ELR (cell line): ENCODE data around the gene PTH1R.

Experiments used
- DNase-seq: peaks from one replicate; pipeline ENCODE4 v3.0.0-alpha.2; 2015; ENCODE audit warnings: low read depth

Gene PTH1R

DNA sequence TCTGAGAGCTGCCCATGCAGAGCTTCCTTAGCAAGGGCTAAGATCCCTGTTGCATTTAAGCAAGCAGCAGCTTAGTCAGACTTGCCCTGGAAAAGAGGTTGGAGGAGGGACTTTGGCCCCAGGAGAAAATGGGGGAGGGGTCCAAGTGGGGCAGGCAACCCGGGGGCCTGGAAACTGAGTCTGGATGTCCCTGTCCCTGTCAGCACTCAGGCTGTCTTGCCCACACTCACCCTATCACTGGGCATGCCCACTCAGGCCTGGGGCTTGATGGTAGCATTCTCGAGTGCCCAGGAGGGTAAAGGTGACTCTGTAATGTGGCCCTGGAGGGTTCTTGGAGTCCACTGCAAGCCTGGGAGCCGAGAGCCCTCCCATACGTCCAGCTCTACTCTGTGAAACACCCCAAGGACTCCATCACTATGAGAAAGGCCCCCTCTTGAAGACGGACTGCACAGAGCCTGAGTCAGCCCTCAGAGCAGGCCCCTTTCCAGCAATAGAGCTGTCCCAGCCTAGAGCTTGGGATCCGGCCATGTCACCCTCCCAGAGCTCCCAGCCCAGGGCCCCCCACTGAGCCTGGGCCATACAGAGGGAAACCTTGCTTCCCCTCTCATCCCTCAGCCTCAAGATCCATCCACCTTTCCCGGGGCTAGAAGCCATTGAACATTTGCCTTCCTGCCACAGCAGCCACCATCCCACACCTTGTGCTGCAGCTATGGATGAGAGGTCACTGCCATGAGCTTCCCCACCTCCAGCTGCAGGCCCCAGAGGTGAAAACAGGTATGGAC is 27.6 kb upstream of the PTH1R start:
- no peak for DNase-seq

DNA sequence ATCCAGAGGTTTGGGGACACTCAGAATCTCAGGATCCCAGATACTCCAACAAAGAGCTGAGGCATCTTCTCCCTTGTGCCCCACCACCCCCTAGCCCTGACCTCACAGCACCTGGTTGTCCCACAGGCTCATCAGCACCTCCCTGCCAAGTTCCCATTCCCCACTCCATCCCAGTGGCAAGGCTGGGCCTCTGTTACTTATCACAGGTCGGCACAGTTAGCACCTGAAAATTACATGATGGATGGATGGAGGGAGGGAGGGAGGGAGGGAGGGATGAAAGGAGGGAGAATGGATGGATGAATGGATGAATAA is 27.1 kb upstream of the PTH1R start:
- DNase-seq: no peak

DNA sequence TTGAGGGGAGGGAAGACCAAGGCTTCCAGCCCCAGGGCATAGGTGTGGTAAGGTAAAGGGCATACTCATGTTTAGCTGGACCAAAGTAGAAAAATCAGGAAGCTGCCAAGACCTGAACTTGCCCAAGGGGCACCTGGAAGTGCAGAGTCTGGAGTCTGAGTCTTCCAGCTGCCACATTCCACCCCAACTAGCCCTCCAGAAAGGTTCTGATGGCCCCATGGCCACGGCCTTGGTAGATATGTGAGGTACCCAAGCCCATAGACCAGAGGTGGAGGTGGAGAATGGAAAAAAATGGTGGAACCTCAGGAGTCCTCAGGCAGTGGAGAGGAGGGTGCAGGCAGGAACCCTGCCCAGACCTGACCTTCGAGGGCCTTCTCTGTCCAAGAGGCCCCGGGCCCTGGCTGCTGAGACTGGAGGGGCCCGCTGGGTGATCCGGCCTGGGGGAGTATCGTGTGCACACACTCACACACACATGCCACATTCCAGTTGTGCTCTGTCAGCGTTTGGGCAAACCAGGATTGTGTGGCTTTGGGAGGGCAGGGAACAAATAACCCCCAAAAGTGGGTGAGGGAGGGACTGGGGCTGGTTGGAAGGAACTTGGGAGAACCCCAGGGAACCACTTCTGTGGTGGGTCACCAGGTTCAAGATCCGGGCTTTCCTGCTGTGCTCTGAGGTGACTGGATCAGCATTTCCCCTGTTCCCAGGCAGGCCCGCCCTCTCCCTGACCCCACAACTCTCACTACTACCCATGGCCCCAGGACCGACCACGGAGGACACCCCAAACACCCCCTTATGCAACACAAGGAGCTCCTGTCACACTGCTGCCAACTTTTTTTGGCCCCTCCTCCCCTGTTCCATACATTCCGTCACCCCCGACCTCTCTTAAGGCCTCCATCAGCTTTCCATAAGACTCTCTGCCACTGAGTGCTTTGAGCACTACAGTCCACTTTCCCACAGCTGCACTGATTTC is 25.9 kb upstream of the PTH1R start:
- no peak for DNase-seq

DNA sequence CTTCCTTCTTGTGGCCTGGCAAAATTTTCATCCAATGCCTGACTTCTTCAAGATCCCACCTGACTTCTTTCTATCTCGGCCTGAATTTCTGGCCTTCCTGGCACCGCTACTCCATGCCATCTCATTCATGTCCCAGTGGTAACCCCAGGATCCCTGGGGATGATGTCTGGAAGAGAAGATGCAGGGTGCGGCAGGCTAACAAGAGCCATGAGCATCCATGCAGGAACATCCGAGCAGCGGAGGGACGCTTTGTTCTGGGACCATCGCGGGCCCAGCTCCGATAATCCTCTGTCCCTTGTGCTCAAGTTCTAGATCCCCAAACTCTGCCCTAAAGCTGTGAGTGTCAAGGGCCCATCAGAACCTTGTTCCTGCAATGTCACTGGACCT is 25.2 kb upstream of the PTH1R start:
- no peak for DNase-seq

DNA sequence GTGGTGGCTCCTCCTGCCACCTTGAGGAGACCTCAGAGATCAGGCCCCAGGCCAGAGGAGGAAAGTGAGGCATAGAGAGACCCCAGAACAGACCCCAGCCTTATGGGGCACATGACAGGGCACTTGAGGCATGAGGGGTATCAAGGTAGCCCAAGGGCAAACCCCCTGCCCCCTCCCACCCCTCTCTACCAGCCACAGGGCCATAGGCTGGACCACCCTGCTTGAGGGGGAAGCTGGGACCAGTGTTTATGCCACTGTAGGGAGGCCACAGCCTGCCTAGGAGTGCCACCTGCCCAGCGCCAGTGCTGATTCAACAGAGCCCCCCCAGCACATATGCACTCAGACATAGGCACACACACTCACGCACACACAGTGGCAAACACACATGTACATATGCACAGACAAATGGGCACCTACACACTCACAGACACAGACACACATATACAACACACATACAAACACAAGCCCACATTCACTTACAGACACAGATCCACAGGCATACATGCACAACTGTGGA is 24.6 kb upstream of the PTH1R start:
- DNase-seq: no peak

DNA sequence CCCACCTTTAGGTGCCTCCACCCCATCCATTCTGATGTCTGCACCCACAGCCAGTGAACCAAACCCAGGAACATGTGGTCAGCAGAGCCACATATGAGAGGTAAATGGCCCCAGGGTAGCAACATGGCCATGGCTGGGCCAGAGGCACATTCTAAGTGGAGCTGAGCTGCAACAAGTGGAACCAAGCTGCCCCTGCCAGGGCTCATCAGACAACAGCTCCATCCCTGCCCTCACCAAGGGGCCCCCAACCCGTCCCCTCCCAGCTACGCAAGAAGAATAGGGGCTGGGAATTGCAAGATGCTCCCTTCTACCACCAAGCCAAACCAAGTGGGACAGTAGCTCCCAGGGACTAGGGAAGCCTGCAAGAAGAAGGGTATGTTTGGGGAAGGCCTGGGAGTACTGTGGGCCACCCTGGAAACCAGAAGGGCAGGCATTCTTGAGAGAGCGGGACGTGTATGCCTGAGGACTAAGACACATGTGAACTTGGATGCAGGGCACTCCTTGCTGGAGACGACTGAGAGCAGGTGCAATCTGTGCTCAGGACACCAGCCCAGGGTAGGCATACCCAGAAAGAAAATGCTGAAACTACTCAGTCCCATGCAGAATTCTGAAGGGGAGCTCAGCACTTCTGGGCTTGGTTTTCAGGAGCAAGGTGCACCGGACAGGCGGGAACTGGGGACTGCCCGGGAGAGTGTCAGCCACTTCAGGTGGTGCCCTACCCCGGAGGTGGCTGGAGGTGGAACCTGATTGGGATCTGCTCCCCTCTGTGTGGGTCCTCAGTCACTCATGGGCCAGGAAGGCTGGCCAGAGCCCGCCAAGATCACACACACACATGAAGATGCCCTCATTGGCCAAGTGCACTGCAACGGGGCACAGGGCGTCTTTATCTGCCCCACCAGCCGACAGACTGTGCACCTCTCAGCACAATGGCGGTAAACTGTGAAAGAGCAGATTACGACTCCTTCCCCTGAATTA is 23.8 kb upstream of the PTH1R start:
- DNase-seq: no peak

DNA sequence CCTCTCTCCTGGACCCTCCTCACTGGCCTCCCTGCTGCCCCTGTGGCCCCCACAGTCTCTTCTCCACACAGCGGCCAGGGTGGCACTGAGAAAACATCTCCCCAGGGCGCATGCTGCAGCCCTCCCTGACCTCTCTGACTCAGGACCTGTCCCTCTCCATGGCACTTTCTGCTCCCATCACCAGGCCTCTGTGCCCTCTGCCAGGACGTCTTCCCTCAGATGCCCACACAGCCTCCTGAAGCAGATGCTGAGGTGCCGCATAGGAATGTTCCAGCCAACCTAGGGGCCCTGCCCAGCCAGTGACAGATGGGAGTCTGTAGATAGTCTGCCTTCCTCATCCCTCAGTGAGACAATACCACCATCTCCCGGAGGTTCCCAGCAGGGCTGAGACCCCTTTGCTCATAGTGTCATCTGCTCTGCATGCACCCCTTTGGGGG is 22.9 kb upstream of the PTH1R start:
- no peak for DNase-seq

DNA sequence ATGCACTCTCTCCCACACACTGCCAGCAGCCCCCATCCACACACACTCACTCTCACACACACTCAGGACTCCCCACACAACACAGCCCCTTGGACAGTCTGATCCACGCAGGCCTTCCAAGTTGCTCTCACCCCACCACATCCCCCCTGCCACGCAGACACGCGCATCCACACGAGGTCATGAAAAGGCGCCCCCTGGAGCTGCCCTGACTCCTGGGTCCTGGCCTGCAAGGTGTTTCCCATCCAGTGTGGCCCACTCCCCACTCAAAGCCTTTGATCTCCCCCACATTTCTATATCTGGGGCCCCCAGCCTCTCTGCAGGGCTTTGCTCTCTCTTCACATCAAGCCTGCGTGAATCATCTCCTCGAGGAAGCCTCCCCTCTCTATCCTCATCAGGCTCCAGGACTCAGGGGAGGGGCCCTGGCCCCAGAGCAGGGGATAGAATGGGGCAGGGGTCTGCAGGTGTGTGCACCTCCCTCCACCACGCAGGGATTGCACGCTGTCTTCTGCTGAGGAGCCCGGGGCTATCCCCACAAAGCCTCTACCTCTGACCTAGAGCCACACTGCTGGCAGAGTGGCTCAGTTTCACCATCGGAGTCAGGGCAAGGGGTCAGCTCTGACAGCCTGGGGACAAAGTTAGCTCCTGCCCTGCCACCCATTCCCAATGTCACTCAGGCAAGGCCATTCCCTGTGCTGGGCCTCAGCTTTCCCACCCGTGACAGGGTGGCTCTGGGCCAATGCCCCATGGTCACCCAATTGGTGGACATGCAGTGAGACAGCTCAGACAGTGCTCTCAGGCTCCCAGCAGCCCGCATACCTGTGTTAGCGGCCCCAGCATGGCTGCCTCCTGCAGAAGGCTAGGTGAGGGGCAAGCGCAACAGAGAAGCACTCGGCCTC is 20.7 kb upstream of the PTH1R start:
- no peak for DNase-seq

DNA sequence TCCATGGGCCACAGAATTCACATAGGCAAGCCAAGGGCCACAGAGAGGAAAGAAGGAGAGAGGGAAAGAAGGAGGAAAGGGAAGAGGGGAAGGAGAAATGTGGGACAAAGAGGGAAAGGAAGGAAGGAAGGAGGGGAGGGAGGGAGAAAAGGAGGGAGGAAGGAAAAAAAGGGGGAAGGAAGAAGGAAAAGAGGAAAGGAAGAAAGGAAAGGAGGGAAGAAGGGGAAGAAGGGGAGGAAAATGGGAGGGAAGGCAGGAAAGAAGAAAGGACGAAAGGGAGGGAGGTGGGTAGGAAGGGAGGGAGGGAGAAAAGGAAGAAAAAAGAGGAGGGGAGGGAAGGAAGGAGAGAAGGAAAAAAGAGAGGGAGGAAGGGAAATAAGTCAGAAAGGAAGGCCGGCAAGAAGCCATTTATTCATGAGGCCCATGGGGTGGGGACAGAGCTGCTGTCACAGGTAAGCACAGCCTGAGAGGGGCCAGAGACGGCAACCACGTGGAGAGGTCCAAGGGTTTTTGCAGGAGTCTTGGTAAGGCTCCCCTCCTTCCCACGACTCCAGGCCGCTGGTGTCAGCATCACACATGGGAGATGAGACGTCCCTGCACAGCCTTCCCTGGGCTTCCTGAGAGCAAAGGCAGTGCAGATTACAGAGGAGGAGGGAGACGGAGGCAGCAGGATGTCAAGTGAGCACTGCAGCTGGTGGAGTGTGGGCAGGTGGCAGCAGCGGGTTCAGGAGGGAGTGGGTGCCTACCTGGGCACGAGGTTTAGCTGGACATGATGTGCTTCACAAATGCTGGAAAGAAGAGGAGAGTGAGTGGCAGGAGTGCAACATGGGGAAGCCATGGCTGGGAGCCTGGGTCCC is 19.8 kb upstream of the PTH1R start:
- DNase-seq: no peak

DNA sequence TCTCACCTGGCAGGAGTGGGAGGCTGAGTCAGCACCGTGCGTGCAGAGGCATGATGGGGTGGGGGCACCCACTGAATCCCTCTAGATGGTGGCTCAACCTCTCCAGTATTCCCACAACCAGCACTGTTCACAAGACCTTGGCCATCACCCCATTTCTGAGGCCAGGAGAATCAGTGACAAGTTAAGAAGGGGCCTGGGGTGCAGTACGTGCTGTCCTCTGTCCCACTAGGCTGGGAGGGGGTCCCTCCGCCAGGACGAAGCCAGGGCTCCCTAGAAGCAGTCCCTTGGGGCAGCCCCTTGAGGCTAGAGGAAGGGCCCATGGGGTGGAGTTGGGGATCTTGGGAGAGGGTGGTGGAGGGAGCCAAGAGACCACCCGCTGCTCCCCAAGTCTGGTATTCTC is 19.1 kb upstream of the PTH1R start:
- DNase-seq: no peak

DNA sequence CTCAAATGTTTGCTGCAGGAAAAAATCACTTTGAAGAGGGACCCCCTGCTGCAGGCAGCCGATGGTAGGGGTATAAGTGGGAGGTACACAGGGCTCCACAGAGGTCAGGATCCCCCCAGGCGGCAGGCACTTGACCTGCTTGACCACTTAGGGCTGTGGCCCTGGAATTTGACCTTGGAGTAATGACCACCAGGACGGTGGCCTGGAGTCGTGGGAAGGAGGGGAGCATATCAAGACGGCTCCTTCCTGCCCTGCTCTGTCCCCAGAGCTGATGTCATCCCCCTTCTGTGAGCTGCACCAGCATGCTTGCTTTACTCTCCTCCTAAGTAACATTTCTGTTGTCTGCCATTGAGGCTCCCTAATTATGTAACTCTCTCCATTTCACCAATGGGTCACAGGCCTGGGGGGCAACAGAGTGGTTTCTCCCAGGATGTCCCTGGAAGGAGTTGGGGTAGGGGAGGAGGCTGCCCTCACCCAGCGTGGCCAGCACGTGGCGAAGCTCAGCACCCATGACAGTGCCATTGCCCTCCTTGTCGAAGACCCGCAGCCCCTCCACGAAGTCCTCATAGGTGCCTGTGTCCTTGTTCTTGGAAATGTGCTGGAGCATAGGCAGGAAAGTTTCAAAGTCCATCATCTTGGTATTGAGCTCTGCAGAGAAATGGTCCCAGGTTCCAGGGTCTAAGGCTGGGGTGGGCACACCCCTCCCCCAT is 18.4 kb upstream of the PTH1R start:
- DNase-seq: no peak

DNA sequence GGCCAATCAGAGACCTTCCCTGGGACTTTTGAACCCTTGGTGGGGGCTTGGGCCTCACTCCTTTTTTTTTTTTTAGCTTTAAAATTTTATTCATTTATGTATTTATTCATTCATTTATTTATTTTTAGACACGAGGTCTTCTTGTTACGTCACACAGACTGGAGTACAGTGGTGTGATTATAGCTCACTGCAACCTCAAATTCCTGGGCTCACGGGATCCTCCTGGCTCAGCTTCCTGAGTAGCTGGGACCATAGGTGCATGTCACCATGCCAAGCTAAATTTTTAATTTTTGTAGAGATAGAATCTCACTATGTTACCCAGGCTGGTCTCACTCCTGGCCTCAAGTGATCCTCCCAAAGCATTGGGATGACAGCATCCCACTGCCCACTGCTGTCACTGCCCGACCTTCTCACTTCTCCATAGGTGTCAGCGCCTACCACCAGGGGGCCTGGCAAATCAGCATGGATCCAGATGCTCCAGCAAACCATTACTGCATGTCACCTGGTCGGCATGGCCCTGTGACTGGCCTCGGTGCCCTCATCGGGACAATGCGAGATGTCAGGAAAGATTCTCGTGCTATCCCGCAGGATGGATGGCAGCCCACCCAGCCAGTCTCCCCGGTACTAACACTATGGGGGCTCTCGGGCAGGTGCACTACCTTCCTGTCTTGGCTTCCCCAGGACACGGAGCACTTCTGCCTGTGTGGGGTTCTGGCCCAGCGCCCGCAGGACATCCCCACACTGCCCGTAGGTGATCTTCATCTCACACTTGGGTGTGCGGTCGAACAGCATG is 17.3 kb upstream of the PTH1R start:
- DNase-seq: peak; percentile 54

DNA sequence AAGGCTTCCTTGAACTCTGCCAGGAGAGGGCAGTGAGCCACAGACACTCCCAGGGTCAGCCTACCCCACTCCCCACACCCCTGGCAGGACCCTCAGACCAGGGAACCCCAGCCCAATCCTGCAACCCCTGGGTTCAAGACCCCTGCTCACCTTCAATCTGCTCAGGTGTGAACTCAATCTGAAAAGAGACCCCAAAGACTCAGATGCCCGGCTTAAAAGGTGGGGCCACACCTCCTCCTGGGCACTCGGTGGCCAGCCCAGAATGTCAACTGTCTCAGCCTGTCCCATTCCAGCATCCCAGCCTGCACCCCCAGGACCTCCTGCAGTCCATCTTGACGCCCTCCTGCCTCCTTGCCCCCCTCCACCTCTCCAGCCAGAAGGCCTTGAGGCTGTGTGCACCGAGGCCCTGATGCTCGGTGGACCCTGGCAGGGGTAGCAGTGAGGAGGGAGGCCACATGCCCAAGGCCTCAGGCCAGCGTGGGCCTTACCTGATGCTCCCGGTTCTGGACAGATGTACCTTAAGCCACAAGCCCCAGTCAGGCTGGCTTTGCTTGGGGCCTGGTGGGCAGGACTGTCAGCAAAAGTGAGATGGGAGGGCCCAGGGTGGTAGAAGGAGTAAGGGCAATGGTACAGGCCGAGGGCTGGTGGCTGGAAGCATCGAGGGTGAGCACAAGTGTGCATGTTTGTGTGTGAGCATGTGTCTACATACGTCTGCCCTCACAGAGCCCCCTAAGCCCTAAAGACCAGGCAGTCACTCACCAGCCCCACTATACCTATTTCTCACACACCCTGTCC is 16.5 kb upstream of the PTH1R start:
- DNase-seq: no peak

DNA sequence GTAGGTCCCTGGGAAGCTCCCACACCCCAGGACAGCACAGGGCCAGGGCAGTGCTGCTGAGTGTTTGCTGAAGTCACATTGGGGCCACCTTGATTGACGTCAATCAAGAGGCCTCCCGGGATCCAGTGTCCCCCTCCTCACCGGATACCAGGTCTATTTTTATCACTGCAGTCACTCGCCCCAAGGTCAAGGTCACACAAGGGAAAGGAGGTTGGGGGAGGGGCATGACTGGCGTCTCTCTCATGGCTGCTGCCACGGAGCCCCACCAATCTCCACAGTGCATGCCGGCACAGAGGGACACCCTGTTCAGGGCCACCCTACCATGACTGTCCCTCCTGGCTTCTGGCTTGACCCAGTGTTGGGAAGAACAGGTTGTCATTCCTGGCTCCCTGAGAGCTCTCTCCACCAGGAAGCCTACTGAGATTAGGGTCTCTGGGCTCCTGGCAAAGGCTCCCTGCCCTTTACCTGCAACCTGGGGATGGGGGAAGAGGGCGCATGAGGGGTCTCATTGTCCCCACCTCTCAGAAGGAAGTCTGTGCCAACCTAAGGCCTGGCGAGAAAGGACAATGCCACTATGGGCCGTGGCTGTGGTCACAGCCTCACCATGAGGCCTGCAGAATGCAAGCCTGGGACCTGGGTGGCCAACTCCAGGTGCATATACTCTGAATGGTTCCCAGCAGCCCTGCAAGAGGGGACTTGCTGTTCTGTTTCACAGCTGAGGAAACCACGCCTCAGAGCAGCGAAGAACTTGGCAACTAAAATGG is 15.7 kb upstream of the PTH1R start:
- no peak for DNase-seq

DNA sequence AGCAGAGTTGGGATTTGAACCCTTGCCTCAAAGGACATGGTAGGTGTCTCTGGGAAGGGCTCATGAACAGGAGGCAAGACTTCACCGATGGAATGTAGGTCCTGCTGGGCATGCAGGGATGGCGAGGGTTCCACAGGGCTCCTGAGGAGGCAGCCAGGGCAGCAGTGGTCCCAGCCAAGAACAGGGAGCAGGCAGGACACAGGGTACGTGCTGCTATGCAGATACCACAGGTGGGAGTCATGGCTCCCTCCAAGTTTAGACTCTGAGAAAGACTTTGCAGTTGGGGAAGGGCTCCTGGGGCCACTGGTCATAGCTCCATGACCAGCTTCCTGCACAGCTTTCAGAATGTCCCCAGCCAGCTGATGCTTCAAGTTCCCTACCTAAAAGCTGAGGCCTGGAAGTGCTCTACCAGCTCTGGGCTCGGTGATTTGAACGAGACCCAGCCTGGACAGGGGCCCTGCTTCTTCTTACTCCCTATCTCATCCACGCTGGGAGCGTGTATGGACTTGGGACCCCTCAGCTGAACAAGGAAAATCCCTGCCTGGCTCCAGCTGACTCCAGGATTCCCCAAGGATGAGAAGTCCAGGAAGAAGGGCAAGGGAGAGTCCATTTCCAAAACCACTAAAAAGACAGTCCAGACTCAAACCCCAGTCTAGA is 15.0 kb upstream of the PTH1R start:
- no peak for DNase-seq

DNA sequence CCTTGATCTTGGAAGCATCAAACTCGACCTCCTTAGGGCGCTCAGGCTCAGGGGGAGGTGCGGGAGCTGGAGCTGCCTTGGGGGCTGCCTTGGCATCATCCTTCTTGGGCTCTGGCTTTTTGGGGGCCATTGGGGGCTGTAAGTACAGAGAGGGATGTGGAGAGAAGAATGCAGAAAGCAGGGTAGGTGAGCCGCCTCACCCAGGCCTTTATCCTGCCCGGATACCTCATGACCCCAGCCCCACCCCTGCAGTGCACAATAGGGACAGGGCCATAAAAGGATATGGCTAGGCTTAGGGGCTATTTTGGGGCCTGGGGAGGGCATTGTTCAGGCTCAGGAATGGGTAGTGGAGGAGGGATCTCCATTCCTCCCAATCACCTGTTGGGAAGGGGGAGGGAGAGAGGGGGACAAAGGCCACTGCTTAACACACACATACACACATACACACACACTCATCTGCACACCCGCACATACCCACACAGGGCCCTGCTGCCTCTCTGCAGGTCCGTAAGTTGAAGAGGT is 14.2 kb upstream of the PTH1R start, which contains the start of gene MYL3:
Gene MYL3, minus strand, starts transcription at position 184 of the 522 bp plus-strand sequence. Its CDS starts 54 bp downstream, at position 130.
- DNase-seq: no peak
